Measurements from ENCODE around the gene SLC10A7.
"Not testable (repeated sequence)": the region's sequence is repeated elsewhere in the genome, so short reads cannot be mapped to it uniquely, and the experiment has no call there.

The SLC10A7 gene

DNA sequence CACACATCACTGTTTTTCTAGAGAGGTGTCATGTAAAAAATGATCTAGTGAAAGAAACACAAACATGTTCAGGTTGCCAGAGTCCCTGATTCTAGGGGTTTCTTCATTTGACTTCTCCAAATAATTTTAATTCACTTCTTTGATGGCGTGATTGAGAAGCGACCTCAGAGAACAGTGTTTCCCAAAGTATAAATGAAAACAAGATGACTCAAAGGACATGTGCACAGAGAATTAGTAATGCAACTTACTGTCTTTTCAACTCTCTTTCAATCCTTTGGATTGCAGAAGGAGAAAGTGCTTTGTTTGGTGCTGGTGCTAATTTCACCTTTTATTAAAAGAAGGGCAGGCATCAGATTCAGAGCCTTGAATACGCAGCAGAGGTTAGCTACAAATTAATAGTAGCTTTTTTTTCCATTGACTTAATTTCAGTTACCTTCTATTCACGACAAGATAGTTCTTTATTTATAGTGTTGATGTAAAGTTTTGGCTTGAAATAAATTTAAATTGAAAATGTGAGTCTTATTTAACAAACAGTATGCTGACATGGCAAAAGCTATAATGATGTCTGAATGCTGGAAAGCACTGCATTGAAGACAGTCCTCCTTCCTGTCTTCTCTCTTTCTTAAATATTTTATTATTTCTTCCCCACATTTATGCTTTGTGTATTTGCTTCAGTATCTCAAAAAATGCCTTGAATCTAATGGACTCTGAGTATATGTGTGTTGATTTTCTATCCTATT is 85.1 kb downstream of the SLC10A7 start:
- DNase-seq = no peak

GRCh38 chr4:146435962-146436361 is 85.8 kb downstream of the SLC10A7 start:
- DNase-seq = no peak

- DNase-seq = no peak
Measured at GRCh38 chr4:146432065-146432464, 89.7 kb downstream of the SLC10A7 start.

DNA sequence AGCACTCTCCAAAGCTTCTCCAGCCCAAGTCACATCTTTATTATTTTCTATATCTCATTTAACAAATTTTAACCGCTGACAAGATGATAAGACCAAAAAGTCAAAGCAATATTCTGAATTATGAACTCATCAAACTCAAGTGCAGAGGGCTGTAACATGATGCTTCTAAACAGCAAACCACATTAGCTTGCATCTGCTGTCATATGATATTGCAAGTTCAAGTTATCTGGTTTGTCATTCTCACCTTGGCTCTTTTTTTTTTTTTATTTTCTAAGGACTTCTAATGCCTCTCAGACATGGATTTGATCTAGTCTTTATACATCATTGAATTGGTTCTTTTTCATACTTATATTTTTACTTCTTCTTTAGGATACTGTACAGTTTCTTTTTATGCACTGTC is 93.4 kb downstream of the SLC10A7 start:
- DNase-seq = no peak

DNA sequence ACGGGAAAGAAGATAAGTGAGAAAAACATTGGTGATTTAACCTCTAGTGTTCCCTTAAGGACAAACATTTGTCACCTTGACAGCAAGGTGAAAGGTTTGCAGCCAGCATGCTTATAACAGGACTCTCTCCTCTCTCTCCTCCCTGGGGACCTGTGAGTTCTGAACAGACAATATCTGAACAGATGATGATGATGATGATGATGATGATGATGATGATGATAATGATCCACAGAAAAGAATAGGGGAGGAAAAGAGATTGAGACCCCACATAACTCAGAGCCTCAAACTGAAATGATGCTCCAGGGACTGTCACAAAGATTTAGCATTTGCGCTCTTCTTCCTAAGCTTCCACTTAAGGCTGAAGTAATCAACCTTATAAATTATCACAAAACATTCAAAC is 103.9 kb downstream of the SLC10A7 start:
- no peak for DNase-seq

- DNase-seq = no peak
Measured at GRCh38 chr4:146415829-146416228, 105.9 kb downstream of the SLC10A7 start.

GRCh38 chr4:146407669-146408084 is 114.1 kb downstream of the SLC10A7 start:
- DNase-seq = no peak

DNA sequence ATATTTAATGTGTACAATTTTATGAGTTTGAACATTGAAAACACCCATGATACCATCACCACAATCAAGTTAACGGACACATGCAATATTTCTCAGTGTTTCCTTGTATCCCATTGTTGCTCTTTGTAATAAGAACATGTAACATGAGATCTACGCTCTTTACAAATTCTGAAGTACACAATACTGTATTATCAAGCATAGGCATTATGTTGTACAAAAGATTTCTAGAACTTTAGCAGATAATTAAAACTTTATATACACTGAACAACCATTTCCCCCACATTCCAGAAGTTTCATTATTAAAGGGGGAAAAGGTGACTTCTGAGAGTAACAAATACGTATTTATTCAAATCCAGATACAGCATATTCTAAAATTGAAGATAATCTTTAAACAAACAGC is 114.5 kb downstream of the SLC10A7 start:
- no peak for DNase-seq

DNA sequence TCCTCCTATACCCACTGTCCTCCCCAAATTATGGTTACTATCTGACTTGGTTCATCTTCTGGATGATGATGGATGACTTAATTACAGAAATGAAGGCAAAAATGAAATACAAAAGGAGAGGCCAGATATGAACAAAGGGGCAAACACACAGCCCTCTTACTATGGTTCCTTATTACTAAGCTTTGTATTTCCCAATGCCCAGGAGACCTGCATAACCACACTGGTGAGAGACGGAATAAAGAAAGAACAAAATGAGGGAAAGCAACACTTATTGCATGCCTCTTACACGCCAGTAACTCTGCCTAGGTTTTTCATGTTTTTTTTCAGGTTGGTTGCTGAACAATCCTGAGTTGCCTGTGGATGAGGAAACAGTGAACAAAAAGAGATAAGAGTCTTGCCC is 120.5 kb downstream of the SLC10A7 start:
- DNase-seq = no peak

DNA sequence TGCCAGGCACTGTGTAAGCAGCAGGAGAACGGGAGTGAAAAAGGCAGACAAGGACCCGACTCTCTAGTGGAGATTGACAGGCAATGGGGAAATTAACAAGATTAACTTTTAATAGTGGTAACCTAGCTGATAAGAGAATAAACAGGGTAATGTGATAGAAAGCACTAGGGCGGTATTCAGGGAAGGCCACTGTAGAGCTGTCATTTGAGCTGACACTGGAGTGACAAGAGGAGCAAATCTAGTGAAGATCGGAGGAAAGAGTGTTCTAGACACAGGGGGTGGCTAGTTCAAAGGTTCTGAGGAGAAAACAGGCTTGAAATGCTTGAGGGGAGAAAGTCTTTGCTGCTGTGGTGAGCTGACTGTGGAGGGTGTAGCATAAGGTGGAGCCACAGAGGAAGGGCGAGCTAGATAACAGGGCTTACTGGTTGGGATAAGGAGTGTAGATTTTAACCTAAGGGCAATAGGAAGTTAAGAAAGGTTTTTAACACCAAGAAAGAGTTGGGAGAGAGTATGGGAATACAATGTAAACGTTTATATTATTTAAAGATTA is 122.8 kb downstream of the SLC10A7 start:
- no peak for DNase-seq

- no peak for DNase-seq
Measured at GRCh38 chr4:146398404-146398803, 123.3 kb downstream of the SLC10A7 start.

DNA sequence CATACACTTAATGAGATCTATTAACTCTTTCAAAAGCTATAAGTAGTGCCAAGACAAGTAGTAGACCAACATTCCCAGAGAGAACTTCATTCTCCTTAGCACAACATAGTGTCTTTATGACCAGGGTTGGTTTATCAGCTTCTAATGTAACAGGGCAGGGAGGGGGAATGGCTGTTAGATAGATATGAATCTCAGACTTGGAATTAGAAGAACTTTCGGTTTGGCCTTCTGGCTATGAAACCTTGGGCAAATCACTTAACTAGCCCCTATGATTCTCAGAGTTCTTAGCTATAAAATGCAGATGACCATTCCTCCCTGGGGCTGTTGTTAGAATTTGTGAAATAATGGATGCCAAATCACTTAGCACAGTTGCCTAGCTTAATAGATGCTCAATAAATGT is 132.2 kb downstream of the SLC10A7 start:
- no peak for DNase-seq

DNA sequence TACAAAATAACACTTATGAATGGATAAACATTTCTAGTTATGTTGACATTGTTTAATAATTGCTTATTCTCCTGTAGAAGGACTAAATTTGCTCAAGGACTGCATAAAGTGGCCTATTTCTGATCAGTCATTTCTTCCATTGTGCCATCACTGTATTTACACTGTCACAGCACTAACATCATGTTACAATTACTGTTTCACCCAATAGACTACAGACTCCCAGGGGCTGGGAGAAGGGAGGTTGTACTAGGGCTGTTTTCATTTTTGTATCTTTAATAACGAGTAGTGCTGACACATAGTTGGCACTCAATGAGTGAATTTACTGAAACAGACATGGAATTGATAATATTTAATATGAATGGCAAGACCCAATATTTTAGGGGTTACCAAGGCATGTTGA is 139.5 kb downstream of the SLC10A7 start:
- no peak for DNase-seq

DNA sequence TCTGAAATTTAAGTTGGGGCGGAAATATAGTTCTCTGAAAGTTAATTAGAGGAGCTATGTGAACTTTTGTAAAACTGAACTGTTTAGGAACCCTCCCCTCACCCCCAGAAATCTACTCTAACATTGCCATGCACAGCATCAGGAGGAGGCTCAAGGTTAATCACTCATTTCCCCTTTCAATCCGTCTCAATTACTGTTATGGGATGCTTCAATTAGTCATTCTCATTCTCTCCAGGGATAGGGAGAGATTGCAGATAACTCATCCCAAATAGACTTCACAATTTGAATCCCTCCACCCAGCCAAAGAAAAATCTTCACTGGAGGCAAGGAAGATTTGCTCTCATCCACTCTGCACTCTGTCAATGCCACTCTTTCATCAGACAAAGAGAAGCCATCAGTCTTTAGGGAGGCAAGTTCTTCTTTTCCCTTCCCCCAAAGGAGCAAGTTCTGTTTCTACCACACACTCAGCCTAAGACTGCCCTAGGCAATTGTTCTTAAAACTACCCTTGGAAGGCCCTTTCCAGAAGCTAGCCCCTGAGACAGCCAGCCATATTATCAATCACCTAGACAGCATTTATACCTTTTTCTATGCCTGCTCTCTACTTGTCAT is 140.4 kb downstream of the SLC10A7 start:
- no peak for DNase-seq

DNA sequence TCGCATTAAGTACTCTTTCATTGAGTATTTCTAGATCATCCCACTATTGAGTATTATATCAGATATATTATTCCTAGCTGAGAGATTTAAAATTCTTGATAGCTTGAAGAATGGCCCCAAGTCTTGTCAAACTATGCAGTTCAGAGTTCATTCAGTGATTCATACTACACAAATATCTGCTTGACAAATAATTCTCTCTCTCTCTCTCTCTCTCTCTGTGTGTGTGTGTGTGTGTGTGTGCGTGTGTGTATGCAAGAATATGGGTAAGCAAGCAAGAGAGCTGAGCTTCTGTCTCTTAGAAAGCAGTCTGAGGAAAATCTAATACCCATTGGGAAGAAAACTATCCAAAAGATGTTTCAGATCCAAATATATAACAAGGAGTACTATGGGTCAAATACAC is 142.0 kb downstream of the SLC10A7 start:
- no peak for DNase-seq

DNA sequence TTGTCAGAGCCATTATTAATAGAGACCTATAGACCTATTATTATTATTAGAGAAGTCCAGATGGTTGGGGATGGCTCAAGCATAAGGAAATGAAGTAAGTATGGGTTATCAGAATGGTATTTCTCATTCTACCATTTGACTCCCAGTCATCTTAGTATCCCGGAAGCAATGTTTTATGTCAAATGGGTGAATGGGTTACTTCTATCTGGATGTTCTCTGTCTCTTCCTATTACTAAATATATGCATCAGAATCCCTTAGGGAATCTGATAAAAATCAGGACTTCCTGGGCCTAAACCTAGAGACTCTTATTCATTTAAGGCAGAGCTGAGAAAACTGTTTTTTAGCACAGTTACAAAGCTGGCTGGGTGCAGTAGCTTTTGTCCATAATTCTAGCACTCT is 149.9 kb downstream of the SLC10A7 start:
- DNase-seq = no peak

DNA sequence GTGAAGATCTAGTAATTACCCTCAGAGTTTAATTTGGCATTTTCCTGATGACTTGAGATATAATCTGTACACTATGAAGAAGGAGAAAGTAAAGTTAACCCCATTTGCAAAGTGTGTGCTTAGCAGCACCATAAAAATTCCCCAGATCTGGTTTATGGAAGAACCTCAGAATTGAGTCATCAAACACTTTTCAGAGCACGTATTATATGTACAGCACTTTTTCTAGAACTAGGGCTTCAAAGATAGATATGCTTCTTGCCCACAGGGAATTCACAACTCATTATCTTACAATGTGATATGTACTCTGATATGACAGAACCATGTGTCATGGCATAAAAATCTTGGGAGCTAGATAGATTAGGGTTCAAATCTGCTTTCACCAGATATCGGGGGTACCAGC is 150.9 kb downstream of the SLC10A7 start:
- DNase-seq = no peak

DNA sequence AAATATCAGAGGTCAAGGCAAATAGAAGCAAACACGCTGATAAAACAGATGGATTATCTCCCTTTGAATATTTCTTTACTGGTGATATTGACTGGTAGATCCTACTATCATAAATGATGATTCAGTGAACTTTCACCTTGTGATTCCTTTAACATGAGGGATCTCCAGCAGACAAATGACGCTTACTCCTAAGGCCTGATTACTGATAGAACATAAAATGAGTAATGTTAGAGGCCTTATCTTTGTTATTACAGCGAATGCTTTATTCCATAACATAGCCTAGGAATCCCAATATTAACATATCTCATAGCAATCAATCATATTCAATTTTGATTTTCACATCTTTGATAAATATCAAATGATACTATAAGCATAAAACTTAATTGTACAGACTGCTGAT is 152.3 kb downstream of the SLC10A7 start:
- no peak for DNase-seq

DNA sequence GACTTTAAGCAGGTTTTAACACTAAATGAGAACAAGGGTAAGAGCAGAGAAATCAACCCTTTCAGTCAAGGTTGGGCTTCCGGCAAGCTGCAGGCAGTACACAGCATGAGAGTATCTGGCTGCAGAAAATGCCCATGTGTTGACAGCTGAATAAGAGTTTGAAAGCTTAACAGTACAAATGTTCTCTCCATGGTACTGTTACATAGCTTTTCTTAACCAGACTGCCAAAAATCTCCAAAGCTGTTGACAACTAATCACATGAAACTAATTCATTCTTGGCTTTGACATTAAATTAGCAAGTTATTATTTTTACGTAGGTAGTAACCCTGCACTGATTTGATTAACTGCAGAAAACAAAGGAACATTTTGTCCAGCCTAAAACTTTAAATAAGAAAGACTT is 153.5 kb downstream of the SLC10A7 start:
- DNase-seq = no peak

DNA sequence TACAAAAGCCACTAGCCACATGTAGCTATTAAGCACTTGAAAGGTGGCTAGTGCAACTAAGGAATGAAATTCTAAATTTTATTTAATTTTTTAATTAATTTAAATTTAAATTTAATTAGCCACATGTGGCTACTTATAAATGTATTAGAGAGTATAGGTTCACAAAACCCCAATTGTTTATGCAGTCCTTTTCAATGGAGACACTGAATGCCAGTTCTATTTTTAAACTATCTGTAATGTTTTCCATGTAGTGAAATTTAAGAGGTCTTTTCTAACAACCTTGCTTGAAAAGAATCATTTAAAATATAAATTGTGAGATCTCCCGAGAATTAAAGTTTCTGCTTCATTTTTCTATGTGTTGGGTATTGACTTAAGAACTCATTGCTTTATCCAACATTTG is 154.4 kb downstream of the SLC10A7 start:
- no peak for DNase-seq

- DNase-seq = no peak
Measured at GRCh38 chr4:146359771-146360170, 162.0 kb downstream of the SLC10A7 start.

- DNase-seq = not testable (repeated sequence)
Measured at GRCh38 chr4:146350114-146350513, 171.6 kb downstream of the SLC10A7 start.

GRCh38 chr4:146349306-146349705 is 172.4 kb downstream of the SLC10A7 start:
- no peak for DNase-seq

GRCh38 chr4:146347822-146348221 is 173.9 kb downstream of the SLC10A7 start:
- DNase-seq = no peak

DNA sequence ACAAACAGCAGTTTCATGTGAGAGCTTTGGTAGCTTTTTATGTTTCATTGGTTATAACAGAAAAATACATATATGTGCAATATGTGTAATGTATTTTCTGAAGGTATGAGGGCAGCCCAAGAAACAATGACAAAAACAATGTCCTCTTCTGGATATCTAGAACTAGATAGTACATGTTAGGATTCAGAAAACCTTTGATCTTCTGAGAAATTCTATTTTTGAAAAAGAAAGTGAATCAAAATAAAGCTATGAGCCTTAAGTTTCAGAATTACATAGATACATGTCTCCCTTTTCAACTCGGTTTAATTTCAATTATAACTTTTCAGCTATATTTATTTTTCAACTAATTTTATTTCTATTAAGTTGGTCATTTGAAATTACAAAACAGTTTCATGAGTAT is 175.5 kb downstream of the SLC10A7 start:
- no peak for DNase-seq

All from activated CD8-positive, alpha-beta memory T cell treated with anti-CD3 and anti-CD28 coated beads, Interleukin-2, amount 50 U/mL, for 48 hours (primary cell).